ENCODE measurements around the gene MBLAC2.

Gene MBLAC2

GRCh38 chr5:90438100-90438499 is 36.5 kb downstream of the MBLAC2 start:
- H4K20me1 ChIP-seq (ENCODE audit: control insufficient read depth, insufficient read depth, low read depth, low read length), result no peaks in the 10 kb centered on the region
- peaks cover 6% of the 10 kb centered on the region; the same call in 1 of the 2 replicates for H3K4me1 ChIP-seq (ENCODE audit: control insufficient read depth, low read length)
- H3K4me2 ChIP-seq (ENCODE audit: low read length), result no peak overlapping the region
- H3K9me2 ChIP-seq (replicated peaks; ENCODE audit: control insufficient read depth, low read length), result no peaks in the 10 kb centered on the region
- TF ChIP-seq CTCF (IDR thresholded peaks at IDR 0.05; ENCODE audit: low read depth, low read length, poor library complexity, severe bottlenecking) (no peak), EZH2phosphoT487 (IDR thresholded peaks at IDR 0.05; ENCODE audit: borderline replicate concordance, low read length) (no peak)
- H3F3A ChIP-seq (ENCODE audit: control insufficient read depth, insufficient read depth), result no peaks in the 10 kb centered on the region
- H3K4me3 ChIP-seq (ENCODE audit: low read length), result no peak overlapping the region
- H3K79me2 ChIP-seq (ENCODE audit: control insufficient read depth, low read length), result no peaks in the 10 kb centered on the region
- no peaks in the 10 kb centered on the region for H3K36me3 ChIP-seq (ENCODE audit: control insufficient read depth, low read length)
- H3K27ac ChIP-seq (ENCODE audit: low read depth, low read length), result no peak overlapping the region
- peaks cover 22% of the 10 kb centered on the region for H3K27me3 ChIP-seq (ENCODE audit: control insufficient read depth, low read length)
- H3K9me3 ChIP-seq (ENCODE audit: control insufficient read depth, insufficient read depth, low read length), result no peaks in the 10 kb centered on the region

- Histone ChIP-seq H3K9me2 (replicated peaks; ENCODE audit: control insufficient read depth, low read length) (no peaks in the 10 kb centered on the region), H3K4me2 (ENCODE audit: low read length) (no peak overlapping the region), H3K36me3 (ENCODE audit: control insufficient read depth, low read length) (no peaks in the 10 kb centered on the region), H3K27me3 (ENCODE audit: control insufficient read depth, low read length) (peaks cover 22% of the 10 kb centered on the region), H3K4me3 (ENCODE audit: low read length) (no peak overlapping the region), H3K27ac (ENCODE audit: low read depth, low read length) (no peak overlapping the region), H3K9me3 (ENCODE audit: control insufficient read depth, insufficient read depth, low read length) (no peaks in the 10 kb centered on the region), H3K4me1 (ENCODE audit: control insufficient read depth, low read length) (peaks cover 6% of the 10 kb centered on the region; the same call in 1 of the 2 replicates), H3K79me2 (ENCODE audit: control insufficient read depth, low read length) (no peaks in the 10 kb centered on the region), H3F3A (ENCODE audit: control insufficient read depth, insufficient read depth) (no peaks in the 10 kb centered on the region), H4K20me1 (ENCODE audit: control insufficient read depth, insufficient read depth, low read depth, low read length) (no peaks in the 10 kb centered on the region)
- TF ChIP-seq EZH2phosphoT487 (IDR thresholded peaks at IDR 0.05; ENCODE audit: borderline replicate concordance, low read length) (no peak), CTCF (IDR thresholded peaks at IDR 0.05; ENCODE audit: low read depth, low read length, poor library complexity, severe bottlenecking) (no peak)
Observed at GRCh38 chr5:90437663-90438062, 36.9 kb downstream of the MBLAC2 start.

GRCh38 chr5:90434116-90434714 is 40.4 kb downstream of the MBLAC2 start:
- no peak overlapping the region for H3K27ac ChIP-seq (ENCODE audit: low read depth, low read length)
- no peak for TF ChIP-seq EZH2phosphoT487 (IDR thresholded peaks at IDR 0.05; ENCODE audit: borderline replicate concordance, low read length)
- TF ChIP-seq CTCF (IDR thresholded peaks at IDR 0.05; ENCODE audit: low read depth, low read length, poor library complexity, severe bottlenecking), result peak; percentile 82
- H3K9me2 ChIP-seq (replicated peaks; ENCODE audit: control insufficient read depth, low read length), result no peaks in the 10 kb centered on the region

More at GRCh38 chr5:90434116-90434714, 40.4 kb downstream of the MBLAC2 start:
- no peaks in the 10 kb centered on the region for H3K4me1 ChIP-seq (ENCODE audit: control insufficient read depth, low read length)
- no peaks in the 10 kb centered on the region for H4K20me1 ChIP-seq (ENCODE audit: control insufficient read depth, insufficient read depth, low read depth, low read length)
- H3K4me2 ChIP-seq (ENCODE audit: low read length), result no peak overlapping the region
- no peaks in the 10 kb centered on the region for H3K9me3 ChIP-seq (ENCODE audit: control insufficient read depth, insufficient read depth, low read length)
- H3K4me3 ChIP-seq (ENCODE audit: low read length), result no peak overlapping the region
- H3K79me2 ChIP-seq (ENCODE audit: control insufficient read depth, low read length), result no peaks in the 10 kb centered on the region
- no peaks in the 10 kb centered on the region for H3K36me3 ChIP-seq (ENCODE audit: control insufficient read depth, low read length)
- H3F3A ChIP-seq (ENCODE audit: control insufficient read depth, insufficient read depth), result no peaks in the 10 kb centered on the region
- peaks cover 31% of the 10 kb centered on the region for H3K27me3 ChIP-seq (ENCODE audit: control insufficient read depth, low read length)

Data from DOHH2 (cell line).